Heart left ventricle (tissue), 16 donors: ENCODE measurements around the gene IGSF10. TPM values are rescaled to one million over a fixed set of nuclear protein-coding genes. Genes with fewer than 3 reads are reported as not detected.

Source experiments
- ATAC-seq, 4 donors: fragments of 200-7000 bp; cut with Tn5 transposase; one replicate each; pipeline ENCODE4 v1.9.1; 2020 to 2022; ENCODE audit warnings: moderate library complexity in 4 of 4, mild to moderate bottlenecking in 3 of 4, moderate number of reproducible peaks in 1 of 4
- DNase-seq, 5 donors: peaks; one replicate each; pipeline ENCODE4 v3.0.0-alpha.2; 2020
- H3K27ac ChIP-seq, 12 donors: fragments of 200-600 bp; sonication (generic) in 4 of 12; one replicate each; pipeline versions ENCODE4 v1.5.0 to v1.8.0; 2016 to 2022; ENCODE audit warnings: mild to moderate bottlenecking in 2 of 12
- H3K27me3 ChIP-seq, 9 donors: fragments of 200-600 bp; sonication (generic) in 2 of 9; one replicate each; pipeline versions ENCODE4 v1.5.1 to v1.8.0; 2016 to 2022; ENCODE audit warnings: mild to moderate bottlenecking in 3 of 9
- H3K36me3 ChIP-seq, 9 donors: fragments of 200-600 bp; sonication (generic) in 2 of 9; one replicate each; pipeline versions ENCODE4 v1.5.0 to v1.8.0; 2018 to 2022; ENCODE audit warnings: mild to moderate bottlenecking in 2 of 9
- H3K4me1 ChIP-seq, 12 donors: fragments of 200-600 bp; sonication (generic) in 4 of 12; one replicate each; pipeline versions ENCODE4 v1.5.0 to v1.8.0; 2016 to 2022; ENCODE audit warnings: mild to moderate bottlenecking in 3 of 12
- H3K4me3 ChIP-seq, 12 donors: fragments of 200-600 bp; sonication (generic) in 4 of 12; one replicate each; pipeline versions ENCODE4 v1.5.0 to v1.8.0; 2017 to 2022; ENCODE audit warnings: mild to moderate bottlenecking in 9 of 12, moderate library complexity in 4 of 12
- H3K9me3 ChIP-seq, 12 donors: fragments of 200-600 bp; sonication (generic) in 4 of 12; one replicate each; pipeline versions ENCODE4 v1.5.0 to v1.8.0; 2016 to 2022; ENCODE audit warnings: mild to moderate bottlenecking in 1 of 12
- POLR2A ChIP-seq, 2 donors: fragments of 450-650 bp; IDR thresholded peaks; one replicate each; pipeline ENCODE4 v1.6.1; 2017; ENCODE audit warnings: antibody characterized with exemption in 2 of 2, mild to moderate bottlenecking in 2 of 2, moderate library complexity in 2 of 2
- WGBS, 4 donors: extraction: QIAGEN DNeasy Blood & Tissue Kit in 2 of 4; methylation state at CpG; one replicate each; pipeline versions ENCODE4 v1.1.5 to v1.1.7; 2013 to 2018; 5-methylcytosine and 5-hydroxymethylcytosine counted together
- intact Hi-C, 10 donors: fragments of 100-400 bp; cut with DNase I; formaldehyde crosslinking; loops; one replicate each; pipeline versions ENCODE4 v1.11.1 to v1.14.2; 2022
- polyA plus RNA-seq, 2 donors: library from polyadenylated mRNA; stranded (reverse); fragments of 200-250 nt; gene quantifications; one replicate each; pipeline ENCODE4 v1.2.3, GENCODE V29; 2013
- total RNA-seq, 9 donors: library from RNA; depleted of rRNA in 2 of 9; stranded (reverse); fragments of >200 nt in 2 of 9; fragmentation: NEBNext Ultra II Directional in 3 of 9; extraction: Animal tissue kit (Norgen Biotek cat#: 25700) in 3 of 9; gene quantifications; one replicate each; pipeline versions ENCODE4 v1.1.0 to v1.2.4, GENCODE V29; 2016 to 2023
- TF ChIP-seq, protein P1 (sequence below), 12 donors: fragments of 200-600 bp; sonication (generic) in 4 of 12; IDR thresholded peaks; one replicate each; pipeline versions ENCODE4 v1.5.0 to v1.8.0; 2018 to 2022; ENCODE audit warnings: antibody characterized with exemption in 12 of 12, mild to moderate bottlenecking in 5 of 12
- donor health status: ischemic (EF 13 %, LVEDD 7.1; RV severe dilation, severe dysfunction).
- donor health status: healthy with polysubstance abuse.
- donor health status: DM: no; HTN: yes; CAD: no.
- donor health status: DM: no; HTN: no; CAD: no.
- donor health status: ischemic (EF 25% LVEDD 6.9; RV normal size, moderate dysfunction).
- donor health status: ischemic (EF 25% LVEDD 5.7; RV mildly dilated, moderate dysfunction).
- donor health status: healthy.
- donor health status: DM: yes; HTN: yes; CAD: no.
- donor health status: ischemic (EF 35%, LVEDD 5.7; RV mildly dilated, moderate dysfunction).
- donor health status: nonischemic (EF 11% LVEDD 7.7; RV severe dilation, severe dysfunction).
- donor health status: DM: yes; HTN: yes; CAD: no.
- donor health status: PGD.
- donor health status: ischemic (EF 29% LVEDD 5.4; RV normal size, mild dysfunction).
- donor health status: nonischemic (EF 23%, LVEDD 6.1; RV moderate dilation, normal function).

IGSF10 gene
- total and polyA plus RNA-seq, 11 donors, result 0.36 to 8.8 (median 1.2) TPM

- peaks cover 0 to 19% (median 8%) of the 10 kb centered on the region in 9 donors for H3K27me3 ChIP-seq
- H3K9me3 ChIP-seq, result no peaks in the 10 kb centered on the region
- WGBS, 4 donors, result 52 to 61% (median 54%) methylated on average over 2 of the region's 2 CpGs
- DNase-seq (no peak), ATAC-seq (no peak)
- no peak for TF ChIP-seq POLR2A (IDR thresholded peaks at IDR 0.05)
- TF ChIP-seq, protein P1, sequence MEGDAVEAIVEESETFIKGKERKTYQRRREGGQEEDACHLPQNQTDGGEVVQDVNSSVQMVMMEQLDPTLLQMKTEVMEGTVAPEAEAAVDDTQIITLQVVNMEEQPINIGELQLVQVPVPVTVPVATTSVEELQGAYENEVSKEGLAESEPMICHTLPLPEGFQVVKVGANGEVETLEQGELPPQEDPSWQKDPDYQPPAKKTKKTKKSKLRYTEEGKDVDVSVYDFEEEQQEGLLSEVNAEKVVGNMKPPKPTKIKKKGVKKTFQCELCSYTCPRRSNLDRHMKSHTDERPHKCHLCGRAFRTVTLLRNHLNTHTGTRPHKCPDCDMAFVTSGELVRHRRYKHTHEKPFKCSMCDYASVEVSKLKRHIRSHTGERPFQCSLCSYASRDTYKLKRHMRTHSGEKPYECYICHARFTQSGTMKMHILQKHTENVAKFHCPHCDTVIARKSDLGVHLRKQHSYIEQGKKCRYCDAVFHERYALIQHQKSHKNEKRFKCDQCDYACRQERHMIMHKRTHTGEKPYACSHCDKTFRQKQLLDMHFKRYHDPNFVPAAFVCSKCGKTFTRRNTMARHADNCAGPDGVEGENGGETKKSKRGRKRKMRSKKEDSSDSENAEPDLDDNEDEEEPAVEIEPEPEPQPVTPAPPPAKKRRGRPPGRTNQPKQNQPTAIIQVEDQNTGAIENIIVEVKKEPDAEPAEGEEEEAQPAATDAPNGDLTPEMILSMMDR (IDR thresholded peaks at IDR 0.05), result no peak
- H3K36me3 ChIP-seq, result no peaks in the 10 kb centered on the region
- peaks cover 0 to 7% (median 0%) of the 10 kb centered on the region in 12 donors for H3K4me1 ChIP-seq
- peak overlapping the region in 10 of 12 donors; percentile 37 to 68 (median 50) for H3K4me3 ChIP-seq
- intact Hi-C loops, result loop anchor here in 1 of 10 donors (10.0 kb wide), 1 partner anchor 375 kb away; no protein-coding TSS in a partner anchor
- H3K27ac ChIP-seq, result peak overlapping the region in 2 of 12 donors; percentile 2 to 31
Measured at GRCh38 chr3:151460228-151460627, 633 bp downstream of the IGSF10 start.

GRCh38 chr3:151459358-151459757, 1.5 kb downstream of the IGSF10 start:
- H3K9me3 ChIP-seq, result no peaks in the 10 kb centered on the region
- H3K4me1 ChIP-seq, result peaks cover 0 to 7% (median 0%) of the 10 kb centered on the region in 12 donors
- no peak overlapping the region for H3K27ac ChIP-seq
- DNase-seq, result no peak
- H3K27me3 ChIP-seq, result peaks cover 0 to 19% (median 8%) of the 10 kb centered on the region in 9 donors
- no peak for TF ChIP-seq POLR2A (IDR thresholded peaks at IDR 0.05)
- TF ChIP-seq, protein P1 (IDR thresholded peaks at IDR 0.05), result no peak
- ATAC-seq, result peak in 2 of 4 donors; percentile 41 to 50
- intact Hi-C loops, result no loop called here
- WGBS, 4 donors, result 36 to 56% (median 51%) methylated on average over 3 of the region's 3 CpGs
- peak overlapping the region in 6 of 12 donors; percentile 48 to 68 (median 52) for H3K4me3 ChIP-seq
- H3K36me3 ChIP-seq, result no peaks in the 10 kb centered on the region

DNA sequence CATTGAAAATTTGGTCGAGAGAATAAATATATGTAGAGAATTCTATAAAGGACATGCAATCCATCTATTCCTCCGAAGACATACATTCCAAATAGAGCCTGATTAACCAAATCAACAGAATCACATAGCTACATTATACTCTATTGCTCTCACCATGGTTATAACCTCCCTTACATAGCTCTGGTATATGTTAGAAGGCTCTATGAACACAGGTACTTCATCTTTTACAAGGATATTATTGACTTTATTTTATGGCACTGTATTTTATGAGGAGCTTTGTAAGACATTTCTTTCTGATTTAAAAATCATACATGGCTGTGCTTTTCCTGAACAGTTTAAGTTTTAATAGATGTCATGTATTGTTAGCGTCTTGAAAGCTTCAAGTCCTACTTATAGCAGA, 4.8 kb downstream of the IGSF10 start:
- no peak for ATAC-seq
- Histone ChIP-seq H3K27ac (no peak overlapping the region), H3K27me3 (peaks cover 0 to 16% (median 4%) of the 10 kb centered on the region in 9 donors), H3K4me1 (peaks cover 0 to 7% (median 0%) of the 10 kb centered on the region in 12 donors), H3K36me3 (peaks cover 0 to 4% (median 0%) of the 10 kb centered on the region in 9 donors), H3K4me3 (no peak overlapping the region), H3K9me3 (no peaks in the 10 kb centered on the region)
- TF ChIP-seq, protein P1 (IDR thresholded peaks at IDR 0.05), result no peak
- TF ChIP-seq POLR2A (IDR thresholded peaks at IDR 0.05), result no peak
- WGBS, 4 donors, result 90 to 93% (median 91%) methylated on average over 3 of the region's 3 CpGs
- DNase-seq, result no peak
- intact Hi-C loops, result no loop called here

DNA sequence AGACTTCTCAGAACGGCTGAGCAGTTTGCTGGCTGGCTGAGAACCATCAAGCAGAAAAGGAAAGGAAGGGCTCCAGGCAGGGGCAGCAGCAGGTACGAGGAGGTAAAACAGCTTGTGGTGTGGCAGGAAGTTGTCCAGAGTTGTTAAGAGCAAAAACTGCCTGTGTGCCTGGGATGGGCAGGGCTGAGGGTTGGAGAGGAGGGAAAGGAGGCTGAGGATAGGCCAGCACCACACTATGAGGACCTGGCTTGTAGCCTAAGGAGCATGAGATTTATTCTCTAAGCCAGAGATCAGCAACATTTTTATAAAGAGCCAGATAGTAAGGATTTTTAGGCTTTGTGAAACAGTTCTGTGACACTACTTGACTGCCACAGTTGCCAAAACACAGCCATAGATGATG, 8.0 kb downstream of the IGSF10 start:
- intact Hi-C loops, result no loop called here
- no peak for ATAC-seq
- no peak overlapping the region for H3K4me3 ChIP-seq

More for the DNA sequence above, 8.0 kb downstream of the IGSF10 start:
- DNase-seq, result no peak
- peaks cover 0 to 11% (median 0%) of the 10 kb centered on the region in 12 donors for H3K9me3 ChIP-seq
- TF ChIP-seq, protein P1 (IDR thresholded peaks at IDR 0.05), result no peak
- no peak for TF ChIP-seq POLR2A (IDR thresholded peaks at IDR 0.05)
- H3K27ac ChIP-seq, result no peak overlapping the region
- no peaks in the 10 kb centered on the region for H3K27me3 ChIP-seq
- 35 to 46% (median 37%) methylated on average over 2 of the region's 2 CpGs for WGBS, 4 donors
- H3K36me3 ChIP-seq, result peaks cover 0 to 4% (median 0%) of the 10 kb centered on the region in 9 donors
- no peaks in the 10 kb centered on the region for H3K4me1 ChIP-seq
